Cardiac fibroblast (primary cell): Measurements from ENCODE around the gene ETV7.

Source experiments
- DNase-seq, 2 donors: peaks; one replicate each; pipeline versions ENCODE4 v3.0.0 to v3.0.0-alpha.2; 2010; ENCODE audit warnings: low read depth in 2 of 2
- H3K4me3 ChIP-seq, 2 donors: replicated peaks in 1 of 2; 1 replicate in 1 of 2; 2 replicates in 1 of 2; pipeline ENCODE4 v1.5.1; 2011; ENCODE audit warnings: low read depth in 2 of 2, low read length in 2 of 2, mild to moderate bottlenecking in 2 of 2, moderate library complexity in 1 of 2
- CTCF ChIP-seq: IDR thresholded peaks from one replicate; pipeline ENCODE4 v1.5.1; 2011; ENCODE audit warnings: low read depth, mild to moderate bottlenecking, low read length, inconsistent platforms

The ETV7 gene

GRCh38 chr6:36386495-36387439 is 702 bp downstream of the ETV7 start:
- DNase-seq, result peak; percentile 64 to 69
- peak overlapping the region; percentile 60 to 62 for H3K4me3 ChIP-seq
- no peak for TF ChIP-seq CTCF

- DNase-seq, result no peak
- no peak for TF ChIP-seq CTCF
- H3K4me3 ChIP-seq, result no peak overlapping the region
Measured at GRCh38 chr6:36384095-36384494, 3.4 kb downstream of the ETV7 start.

DNA sequence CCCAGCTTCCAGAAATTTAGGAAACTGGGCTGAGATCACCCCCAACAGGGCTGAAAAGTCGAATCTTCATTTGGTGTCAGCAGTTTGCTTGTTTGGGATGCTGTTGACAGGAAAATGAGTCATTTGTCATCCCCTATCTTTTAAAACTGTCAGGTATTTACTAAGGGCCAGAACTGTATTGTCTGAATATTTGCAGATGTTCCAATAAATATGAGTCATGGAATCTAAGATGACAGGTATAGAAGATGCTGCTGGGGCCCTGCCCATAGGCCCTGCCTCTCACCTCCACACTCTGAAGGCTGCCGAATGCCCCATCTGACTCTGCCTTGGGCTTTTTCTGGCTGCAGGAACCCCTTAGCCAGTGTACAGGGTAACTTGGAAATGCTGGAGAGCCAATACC is 3.9 kb downstream of the ETV7 start:
- H3K4me3 ChIP-seq, result no peak overlapping the region
- DNase-seq, result no peak
- TF ChIP-seq CTCF, result no peak

GRCh38 chr6:36382976-36383375 is 4.5 kb downstream of the ETV7 start:
- DNase-seq, result no peak
- TF ChIP-seq CTCF, result no peak
- H3K4me3 ChIP-seq, result no peak overlapping the region

GRCh38 chr6:36381502-36382389 is 5.7 kb downstream of the ETV7 start:
- no peak for TF ChIP-seq CTCF

DNA sequence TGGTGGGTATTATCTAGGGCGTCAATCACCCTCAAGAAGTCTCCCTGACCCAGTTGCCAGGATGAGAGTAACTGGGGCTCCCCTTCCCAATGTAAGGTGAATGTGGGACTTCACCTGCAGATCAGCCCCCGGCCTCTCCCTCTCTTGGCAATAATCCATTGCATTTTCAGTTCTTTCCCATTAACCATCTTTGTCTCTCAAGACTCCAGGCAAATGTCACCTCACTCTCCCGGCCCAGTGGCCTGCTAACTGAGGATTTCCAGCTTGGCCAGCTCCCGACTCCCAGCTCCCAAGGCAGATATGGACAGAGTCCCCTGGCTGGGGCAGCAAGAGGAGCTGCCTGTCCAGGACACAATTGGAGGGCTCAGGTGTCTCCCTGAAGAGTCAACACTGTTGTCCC is 7.3 kb downstream of the ETV7 start:
- no peak for DNase-seq
- TF ChIP-seq CTCF, result no peak
- H3K4me3 ChIP-seq, result no peak overlapping the region

More at GRCh38 chr6:36381502-36382389, 5.7 kb downstream of the ETV7 start:
- no peak for DNase-seq
- H3K4me3 ChIP-seq, result no peak overlapping the region
